ENCODE data around the gene DACT3. TPM values are rescaled to one million over a fixed set of nuclear protein-coding genes. Genes with fewer than 3 reads are reported as not detected.
A peak's percentile ranks its signal among the peaks of the same experiment; 100 is the strongest.

The DACT3 gene
- total RNA-seq, 2 donors from 2014 or later = 0.99 to 4.4 TPM

- 0% methylated on average over 2 to 26 of the region's 40 CpGs for WGBS, 2 donors
Observed at GRCh38 chr19:46660551-46661019, 397 bp downstream of the DACT3 start.

GRCh38 chr19:46660008-46660517 lies 919 bp downstream of the DACT3 start:
- intact Hi-C loops (cut with DNase I) = no loop called here
- Histone ChIP-seq H3K27ac (no peak overlapping the region), H3K4me3 (no peak overlapping the region), H3K4me1 (peaks cover 25% of the 10 kb centered on the region), H3K27me3 (peaks cover 0 to 17% of the 10 kb centered on the region in 2 donors), H3K9me3 (no peaks in the 10 kb centered on the region), H3K36me3 (replicated peaks in 1 of 2; ENCODE audit: insufficient read depth in 1 of 2, low read depth in 2 of 2) (no peaks in the 10 kb centered on the region)
- DNase-seq (peak in 1 of 4 donors; percentile 23), ATAC-seq (no peak)
- WGBS, 2 donors = 2 to 4% methylated on average over 6 to 14 of the region's 14 CpGs
- no peak for TF ChIP-seq POLR2A (IDR thresholded peaks at IDR 0.05)
- TF ChIP-seq, protein P1, sequence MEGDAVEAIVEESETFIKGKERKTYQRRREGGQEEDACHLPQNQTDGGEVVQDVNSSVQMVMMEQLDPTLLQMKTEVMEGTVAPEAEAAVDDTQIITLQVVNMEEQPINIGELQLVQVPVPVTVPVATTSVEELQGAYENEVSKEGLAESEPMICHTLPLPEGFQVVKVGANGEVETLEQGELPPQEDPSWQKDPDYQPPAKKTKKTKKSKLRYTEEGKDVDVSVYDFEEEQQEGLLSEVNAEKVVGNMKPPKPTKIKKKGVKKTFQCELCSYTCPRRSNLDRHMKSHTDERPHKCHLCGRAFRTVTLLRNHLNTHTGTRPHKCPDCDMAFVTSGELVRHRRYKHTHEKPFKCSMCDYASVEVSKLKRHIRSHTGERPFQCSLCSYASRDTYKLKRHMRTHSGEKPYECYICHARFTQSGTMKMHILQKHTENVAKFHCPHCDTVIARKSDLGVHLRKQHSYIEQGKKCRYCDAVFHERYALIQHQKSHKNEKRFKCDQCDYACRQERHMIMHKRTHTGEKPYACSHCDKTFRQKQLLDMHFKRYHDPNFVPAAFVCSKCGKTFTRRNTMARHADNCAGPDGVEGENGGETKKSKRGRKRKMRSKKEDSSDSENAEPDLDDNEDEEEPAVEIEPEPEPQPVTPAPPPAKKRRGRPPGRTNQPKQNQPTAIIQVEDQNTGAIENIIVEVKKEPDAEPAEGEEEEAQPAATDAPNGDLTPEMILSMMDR (IDR thresholded peaks at IDR 0.05) = no peak

More at GRCh38 chr19:46660551-46661019, 397 bp downstream of the DACT3 start:
- Histone ChIP-seq H3K9me3 (no peaks in the 10 kb centered on the region), H3K4me3 (peak overlapping the region; percentile 8 to 24), H3K27me3 (peaks cover 0 to 17% of the 10 kb centered on the region in 2 donors), H3K36me3 (replicated peaks in 1 of 2; ENCODE audit: insufficient read depth in 1 of 2, low read depth in 2 of 2) (no peaks in the 10 kb centered on the region), H3K27ac (peak overlapping the region; percentile 1 to 48 (median 36)), H3K4me1 (peaks cover 25% of the 10 kb centered on the region)
- no peak for DNase-seq
- peak; percentile 19 for ATAC-seq
- TF ChIP-seq, protein P1 (IDR thresholded peaks at IDR 0.05) = no peak
- TF ChIP-seq POLR2A (IDR thresholded peaks at IDR 0.05) = no peak
- intact Hi-C loops (cut with DNase I) = no loop called here

- peaks cover 25% of the 10 kb centered on the region for H3K4me1 ChIP-seq
- no peaks in the 10 kb centered on the region for H3K36me3 ChIP-seq (replicated peaks in 1 of 2; ENCODE audit: insufficient read depth in 1 of 2, low read depth in 2 of 2)
- no peak for ATAC-seq
- H3K4me3 ChIP-seq = no peak overlapping the region
- peak in 1 of 4 donors; percentile 10 for DNase-seq
- WGBS, 2 donors = 9 to 12% methylated on average over 20 to 26 of the region's 28 CpGs
- H3K27ac ChIP-seq = no peak overlapping the region
- TF ChIP-seq, protein P1 (IDR thresholded peaks at IDR 0.05) = no peak
- peaks cover 0 to 17% of the 10 kb centered on the region in 2 donors for H3K27me3 ChIP-seq
- intact Hi-C loops (cut with DNase I) = no loop called here
- H3K9me3 ChIP-seq = no peaks in the 10 kb centered on the region
Observed at GRCh38 chr19:46659151-46660007, 1.6 kb downstream of the DACT3 start.

GRCh38 chr19:46656541-46656940 lies 4.4 kb downstream of the DACT3 start:
- Histone ChIP-seq H3K9me3 (no peaks in the 10 kb centered on the region), H3K27ac (no peak overlapping the region), H3K27me3 (peaks cover 0 to 17% of the 10 kb centered on the region in 2 donors), H3K4me1 (peaks cover 18% of the 10 kb centered on the region), H3K36me3 (replicated peaks in 1 of 2; ENCODE audit: insufficient read depth in 1 of 2, low read depth in 2 of 2) (no peaks in the 10 kb centered on the region), H3K4me3 (no peak overlapping the region)
- DNase-seq (no peak), ATAC-seq (no peak)
- TF ChIP-seq, protein P1 (IDR thresholded peaks at IDR 0.05) = no peak
- no peak for TF ChIP-seq POLR2A (IDR thresholded peaks at IDR 0.05)
- WGBS, 2 donors = 88 to 90% methylated on average over 5 of the region's 5 CpGs
- intact Hi-C loops (cut with DNase I) = no loop called here
